Measurements from ENCODE around the gene CHCHD3.

The CHCHD3 gene

DNA sequence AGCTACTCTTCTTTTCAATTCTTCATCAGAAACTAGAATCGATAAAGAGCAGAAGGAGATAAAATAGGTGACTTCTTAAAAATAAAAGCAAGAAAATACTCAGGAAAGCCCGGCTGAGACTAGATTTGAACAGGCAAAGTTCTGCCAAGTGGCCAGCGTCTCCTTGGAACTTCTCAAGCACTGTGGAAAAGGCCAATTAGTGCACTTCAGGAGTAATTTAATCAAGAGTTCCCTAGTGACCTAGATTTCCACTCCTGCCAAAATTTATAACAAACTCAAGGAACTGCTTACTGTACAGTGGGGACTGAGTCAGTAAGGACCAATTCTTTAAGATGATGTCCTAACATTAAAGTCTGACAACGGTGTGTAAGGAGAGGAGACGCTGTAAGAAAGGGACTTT is 57.3 kb downstream of the CHCHD3 start:
- Histone ChIP-seq H3F3A (ENCODE audit: low read depth) (no peaks in the 10 kb centered on the region), H3K4me1 (ENCODE audit: insufficient read depth, low read length, poor library complexity, severe bottlenecking) (peaks cover 3% of the 10 kb centered on the region), H3K36me3 (ENCODE audit: insufficient read depth, low read length) (peaks cover 24% of the 10 kb centered on the region), H3K4me2 (ENCODE audit: low read depth, low read length, poor library complexity, severe bottlenecking) (no peak overlapping the region), H4K20me1 (ENCODE audit: insufficient read depth, low read length, poor library complexity, severe bottlenecking) (no peaks in the 10 kb centered on the region), H3K27me3 (ENCODE audit: insufficient read depth, low read length, poor library complexity, severe bottlenecking) (no peaks in the 10 kb centered on the region), H3K79me2 (ENCODE audit: insufficient read depth, low read length) (peaks cover 14% of the 10 kb centered on the region; the same call in 1 of the 2 replicates), H2AFZ (ENCODE audit: low read length) (no peak overlapping the region), H3K9ac (ENCODE audit: low read depth, low read length, poor library complexity, severe bottlenecking) (no peak overlapping the region), H3K9me3 (ENCODE audit: insufficient read depth, low read depth, low read length) (peaks cover 7% of the 10 kb centered on the region), H3K9me2 (replicated peaks; ENCODE audit: low read depth, low read length) (no peaks in the 10 kb centered on the region), H3K4me3 (ENCODE audit: low read length, poor library complexity, severe bottlenecking) (no peak overlapping the region)
- TF ChIP-seq CTCF (conservative IDR thresholded peaks at IDR 0.05; ENCODE audit: low read length) (no peak), EZH2phosphoT487 (IDR thresholded peaks at IDR 0.05; ENCODE audit: borderline replicate concordance) (no peak)

GRCh38 chr7:133023370-133024071 is 58.4 kb downstream of the CHCHD3 start:
- TF ChIP-seq EZH2phosphoT487 (IDR thresholded peaks at IDR 0.05; ENCODE audit: borderline replicate concordance) (no peak), CTCF (conservative IDR thresholded peaks at IDR 0.05; ENCODE audit: low read length) (no peak)

GRCh38 chr7:133022661-133023060 is 59.2 kb downstream of the CHCHD3 start:
- Histone ChIP-seq H3K9ac (ENCODE audit: low read depth, low read length, poor library complexity, severe bottlenecking) (no peak overlapping the region), H3K9me2 (replicated peaks; ENCODE audit: low read depth, low read length) (no peaks in the 10 kb centered on the region), H3K36me3 (ENCODE audit: insufficient read depth, low read length) (peaks cover 24% of the 10 kb centered on the region), H2AFZ (ENCODE audit: low read length) (no peak overlapping the region), H3K4me1 (ENCODE audit: insufficient read depth, low read length, poor library complexity, severe bottlenecking) (no peaks in the 10 kb centered on the region), H3K9me3 (ENCODE audit: insufficient read depth, low read depth, low read length) (peaks cover 7% of the 10 kb centered on the region), H4K20me1 (ENCODE audit: insufficient read depth, low read length, poor library complexity, severe bottlenecking) (peaks cover 5% of the 10 kb centered on the region), H3K27me3 (ENCODE audit: insufficient read depth, low read length, poor library complexity, severe bottlenecking) (no peaks in the 10 kb centered on the region), H3F3A (ENCODE audit: low read depth) (no peaks in the 10 kb centered on the region), H3K79me2 (ENCODE audit: insufficient read depth, low read length) (peaks cover 14% of the 10 kb centered on the region; the same call in 1 of the 2 replicates), H3K4me2 (ENCODE audit: low read depth, low read length, poor library complexity, severe bottlenecking) (no peak overlapping the region), H3K4me3 (ENCODE audit: low read length, poor library complexity, severe bottlenecking) (no peak overlapping the region)
- no peak for TF ChIP-seq CTCF (conservative IDR thresholded peaks at IDR 0.05; ENCODE audit: low read length)
- TF ChIP-seq EZH2phosphoT487 (IDR thresholded peaks at IDR 0.05; ENCODE audit: borderline replicate concordance): no peak

More at GRCh38 chr7:133023370-133024071, 58.4 kb downstream of the CHCHD3 start:
- H3K4me3 ChIP-seq (ENCODE audit: low read length, poor library complexity, severe bottlenecking): no peak overlapping the region
- no peak overlapping the region for H3K9ac ChIP-seq (ENCODE audit: low read depth, low read length, poor library complexity, severe bottlenecking)
- no peak overlapping the region for H3K4me2 ChIP-seq (ENCODE audit: low read depth, low read length, poor library complexity, severe bottlenecking)
- no peaks in the 10 kb centered on the region for H3K9me2 ChIP-seq (replicated peaks; ENCODE audit: low read depth, low read length)
- H3K79me2 ChIP-seq (ENCODE audit: insufficient read depth, low read length): peaks cover 11% of the 10 kb centered on the region; the same call in 1 of the 2 replicates
- H3K36me3 ChIP-seq (ENCODE audit: insufficient read depth, low read length): peaks cover 24% of the 10 kb centered on the region
- H3F3A ChIP-seq (ENCODE audit: low read depth): no peaks in the 10 kb centered on the region
- H3K27me3 ChIP-seq (ENCODE audit: insufficient read depth, low read length, poor library complexity, severe bottlenecking): no peaks in the 10 kb centered on the region
- no peaks in the 10 kb centered on the region for H3K4me1 ChIP-seq (ENCODE audit: insufficient read depth, low read length, poor library complexity, severe bottlenecking)
- no peak overlapping the region for H2AFZ ChIP-seq (ENCODE audit: low read length)
- H4K20me1 ChIP-seq (ENCODE audit: insufficient read depth, low read length, poor library complexity, severe bottlenecking): no peaks in the 10 kb centered on the region
- peaks cover 7% of the 10 kb centered on the region for H3K9me3 ChIP-seq (ENCODE audit: insufficient read depth, low read depth, low read length)
